PFSK-1 (cell line): Measurements from ENCODE around the gene MEGF6.

ENCODE experiments used
- FOXP2 ChIP-seq: optimal IDR thresholded peaks from 2 replicates; pipeline ENCODE3; 2011; ENCODE audit warnings: borderline replicate concordance, control low read depth, inconsistent platforms; ENCODE audit not compliant: insufficient read depth; ENCODE audit errors: extremely low read length, extremely low read depth
- POLR2AphosphoS5 ChIP-seq: IDR thresholded peaks from 2 replicates; pipeline ENCODE4 v1.6.1; 2012; ENCODE audit warnings: low read depth, mild to moderate bottlenecking, control low read depth, low read length, moderate library complexity
- REST ChIP-seq, 2 experiments: IDR thresholded peaks; 2 replicates each; pipeline versions ENCODE4 v1.6.1 to v1.8.0; 2011 to 2012; ENCODE audit warnings: low read depth in 2 of 2, low read length in 2 of 2, control low read depth in 1 of 2, inconsistent platforms in 1 of 2, mild to moderate bottlenecking in 1 of 2, moderate library complexity in 1 of 2; ENCODE audit not compliant: insufficient read depth in 1 of 2
- SIN3A ChIP-seq: IDR thresholded peaks from 2 replicates; pipeline ENCODE4 v1.6.1; 2012; ENCODE audit warnings: mild to moderate bottlenecking, low read length, moderate library complexity, borderline replicate concordance; ENCODE audit not compliant: insufficient read depth
- TAF1 ChIP-seq: IDR thresholded peaks from 2 replicates; pipeline ENCODE4 v1.6.1; 2012; ENCODE audit warnings: low read length, control low read depth, borderline replicate concordance; ENCODE audit not compliant: insufficient read depth

DNA sequence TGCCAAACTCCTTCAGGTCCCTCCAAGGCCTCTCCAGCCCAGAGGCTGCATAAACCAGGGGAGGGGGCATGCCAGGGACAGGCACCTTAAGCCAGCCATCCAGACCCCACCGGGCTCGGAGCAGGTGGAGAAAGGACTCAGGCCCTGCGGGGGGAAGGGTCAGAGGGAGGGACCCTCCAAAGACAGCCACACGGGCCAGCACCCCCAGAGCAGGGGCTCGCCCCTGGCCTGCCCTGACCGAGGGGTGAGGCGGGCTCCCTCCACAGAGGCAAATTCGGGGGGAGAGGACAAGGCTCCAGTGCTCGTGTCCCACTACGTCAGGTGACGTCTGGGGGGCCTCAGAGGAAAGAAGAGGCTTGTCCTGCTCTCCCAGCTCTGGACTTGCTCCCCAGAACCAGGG is 8.2 kb downstream of the MEGF6 start:
- TF ChIP-seq POLR2AphosphoS5 (no peak), SIN3A (no peak), REST (IDR thresholded peaks at IDR 0.05; ENCODE audit: insufficient read depth in 1 of 2, low read depth in 2 of 2, low read length in 2 of 2) (no peak), TAF1 (no peak), FOXP2 (no peak)
